ENCODE data around the gene SMYD3.

SMYD3 gene

GRCh38 chr1:245863566-245864184 lies 643.4 kb downstream of the SMYD3 start:
- no peak overlapping the region for H3K27ac ChIP-seq (ENCODE audit: low read depth, low read length)

GRCh38 chr1:245862812-245863540 lies 644.1 kb downstream of the SMYD3 start:
- Histone ChIP-seq H3K9me3 (ENCODE audit: low read length) (no peaks in the 10 kb centered on the region), H3K36me3 (ENCODE audit: insufficient read depth, low read length) (no peaks in the 10 kb centered on the region), H3K4me1 (ENCODE audit: insufficient read depth, low read length) (peaks cover 11% of the 10 kb centered on the region), H3K27ac (ENCODE audit: low read depth, low read length) (no peak overlapping the region), H3K9ac (ENCODE audit: low read length) (no peak overlapping the region), H3K27me3 (ENCODE audit: control insufficient read depth in 1 of 2, insufficient read depth in 2 of 2, low read length in 2 of 2) (no peaks in the 10 kb centered on the region), H3K4me3 (ENCODE audit: low read depth in 1 of 2, low read length in 2 of 2) (no peak overlapping the region)

More at GRCh38 chr1:245863566-245864184, 643.4 kb downstream of the SMYD3 start:
- peaks cover 11% of the 10 kb centered on the region for H3K4me1 ChIP-seq (ENCODE audit: insufficient read depth, low read length)
- no peaks in the 10 kb centered on the region for H3K36me3 ChIP-seq (ENCODE audit: insufficient read depth, low read length)
- no peak overlapping the region for H3K4me3 ChIP-seq (ENCODE audit: low read depth in 1 of 2, low read length in 2 of 2)
- no peaks in the 10 kb centered on the region for H3K27me3 ChIP-seq (ENCODE audit: control insufficient read depth in 1 of 2, insufficient read depth in 2 of 2, low read length in 2 of 2)
- no peaks in the 10 kb centered on the region for H3K9me3 ChIP-seq (ENCODE audit: low read length)
- no peak overlapping the region for H3K9ac ChIP-seq (ENCODE audit: low read length)

- no peak overlapping the region for H3K27ac ChIP-seq (ENCODE audit: low read depth, low read length)
- H3K4me1 ChIP-seq (ENCODE audit: insufficient read depth, low read length), result peaks cover 11% of the 10 kb centered on the region
- H3K4me3 ChIP-seq (ENCODE audit: low read depth in 1 of 2, low read length in 2 of 2), result no peak overlapping the region
- H3K27me3 ChIP-seq (ENCODE audit: control insufficient read depth in 1 of 2, insufficient read depth in 2 of 2, low read length in 2 of 2), result no peaks in the 10 kb centered on the region
- H3K36me3 ChIP-seq (ENCODE audit: insufficient read depth, low read length), result no peaks in the 10 kb centered on the region
- no peak overlapping the region for H3K9ac ChIP-seq (ENCODE audit: low read length)
- no peaks in the 10 kb centered on the region for H3K9me3 ChIP-seq (ENCODE audit: low read length)
Measured at GRCh38 chr1:245860657-245861544, 646.2 kb downstream of the SMYD3 start.

- Histone ChIP-seq H3K27me3 (ENCODE audit: control insufficient read depth in 1 of 2, insufficient read depth in 2 of 2, low read length in 2 of 2) (no peaks in the 10 kb centered on the region), H3K9ac (ENCODE audit: low read length) (no peak overlapping the region), H3K9me3 (ENCODE audit: low read length) (no peaks in the 10 kb centered on the region), H3K4me1 (ENCODE audit: insufficient read depth, low read length) (peaks cover 11% of the 10 kb centered on the region), H3K27ac (ENCODE audit: low read depth, low read length) (no peak overlapping the region), H3K4me3 (ENCODE audit: low read depth in 1 of 2, low read length in 2 of 2) (no peak overlapping the region), H3K36me3 (ENCODE audit: insufficient read depth, low read length) (no peaks in the 10 kb centered on the region)
Measured at GRCh38 chr1:245859493-245860114, 647.5 kb downstream of the SMYD3 start.

- Histone ChIP-seq H3K27me3 (ENCODE audit: control insufficient read depth in 1 of 2, insufficient read depth in 2 of 2, low read length in 2 of 2) (no peaks in the 10 kb centered on the region), H3K4me3 (ENCODE audit: low read depth in 1 of 2, low read length in 2 of 2) (no peak overlapping the region), H3K36me3 (ENCODE audit: insufficient read depth, low read length) (no peaks in the 10 kb centered on the region), H3K4me1 (ENCODE audit: insufficient read depth, low read length) (peaks cover 11% of the 10 kb centered on the region), H3K9ac (ENCODE audit: low read length) (no peak overlapping the region), H3K9me3 (ENCODE audit: low read length) (no peaks in the 10 kb centered on the region), H3K27ac (ENCODE audit: low read depth, low read length) (no peak overlapping the region)
Measured at GRCh38 chr1:245858722-245859492, 648.2 kb downstream of the SMYD3 start.

GRCh38 chr1:245858022-245858721 lies 648.9 kb downstream of the SMYD3 start:
- Histone ChIP-seq H3K4me1 (ENCODE audit: insufficient read depth, low read length) (peaks cover 11% of the 10 kb centered on the region), H3K27me3 (ENCODE audit: control insufficient read depth in 1 of 2, insufficient read depth in 2 of 2, low read length in 2 of 2) (no peaks in the 10 kb centered on the region), H3K36me3 (ENCODE audit: insufficient read depth, low read length) (no peaks in the 10 kb centered on the region), H3K9me3 (ENCODE audit: low read length) (no peaks in the 10 kb centered on the region), H3K27ac (ENCODE audit: low read depth, low read length) (no peak overlapping the region), H3K9ac (ENCODE audit: low read length) (no peak overlapping the region), H3K4me3 (ENCODE audit: low read depth in 1 of 2, low read length in 2 of 2) (no peak overlapping the region)

GRCh38 chr1:245856944-245857531 lies 650.0 kb downstream of the SMYD3 start:
- H3K4me3 ChIP-seq (ENCODE audit: low read depth in 1 of 2, low read length in 2 of 2), result no peak overlapping the region
- no peak overlapping the region for H3K9ac ChIP-seq (ENCODE audit: low read length)
- H3K36me3 ChIP-seq (ENCODE audit: insufficient read depth, low read length), result no peaks in the 10 kb centered on the region
- no peaks in the 10 kb centered on the region for H3K27me3 ChIP-seq (ENCODE audit: control insufficient read depth in 1 of 2, insufficient read depth in 2 of 2, low read length in 2 of 2)
- H3K9me3 ChIP-seq (ENCODE audit: low read length), result no peaks in the 10 kb centered on the region
- H3K4me1 ChIP-seq (ENCODE audit: insufficient read depth, low read length), result peaks cover 11% of the 10 kb centered on the region
- no peak overlapping the region for H3K27ac ChIP-seq (ENCODE audit: low read depth, low read length)

- Histone ChIP-seq H3K9ac (ENCODE audit: low read length) (no peak overlapping the region), H3K27me3 (ENCODE audit: control insufficient read depth in 1 of 2, insufficient read depth in 2 of 2, low read length in 2 of 2) (no peaks in the 10 kb centered on the region), H3K36me3 (ENCODE audit: insufficient read depth, low read length) (no peaks in the 10 kb centered on the region), H3K9me3 (ENCODE audit: low read length) (no peaks in the 10 kb centered on the region), H3K4me3 (ENCODE audit: low read depth in 1 of 2, low read length in 2 of 2) (no peak overlapping the region), H3K27ac (ENCODE audit: low read depth, low read length) (no peak overlapping the region), H3K4me1 (ENCODE audit: insufficient read depth, low read length) (peaks cover 5% of the 10 kb centered on the region)
Measured at GRCh38 chr1:245855846-245856730, 651.0 kb downstream of the SMYD3 start.

- Histone ChIP-seq H3K9ac (ENCODE audit: low read length) (no peak overlapping the region), H3K4me1 (ENCODE audit: insufficient read depth, low read length) (no peaks in the 10 kb centered on the region), H3K4me3 (ENCODE audit: low read depth in 1 of 2, low read length in 2 of 2) (no peak overlapping the region), H3K36me3 (ENCODE audit: insufficient read depth, low read length) (no peaks in the 10 kb centered on the region), H3K9me3 (ENCODE audit: low read length) (no peaks in the 10 kb centered on the region), H3K27ac (ENCODE audit: low read depth, low read length) (no peak overlapping the region), H3K27me3 (ENCODE audit: control insufficient read depth in 1 of 2, insufficient read depth in 2 of 2, low read length in 2 of 2) (no peaks in the 10 kb centered on the region)
Measured at GRCh38 chr1:245853291-245853690, 653.8 kb downstream of the SMYD3 start.
